Activated CD8-positive, alpha-beta T cell treated with anti-CD3 and anti-CD28 coated beads, Interleukin-2, amount 10 ng/mL, durations not matched to agents 7 days and 5 days (primary cell): ENCODE results near the gene PIK3R4. TPM values are rescaled to one million over a fixed set of nuclear protein-coding genes. Genes with fewer than 3 reads are reported as not detected.

ENCODE experiments used
- ATAC-seq: fragments of 150-1000 bp; cut with Tn5 transposase; one replicate; pipeline ENCODE4 v1.10.0; 2021; ENCODE audit warnings: moderate library complexity
- CTCF ChIA-PET: fragments of 350-600 bp; sonication (Branson Sonifier 250); formaldehyde crosslinking; loops from one replicate; lab custom pipeline; 2021; ENCODE audit warnings: antibody characterized with exemption; lab: Charles Lee
- POLR2A ChIA-PET: fragments of 350-600 bp; sonication (Branson Sonifier 250); formaldehyde crosslinking; loops from one replicate; lab custom pipeline; 2021; ENCODE audit warnings: antibody characterized with exemption; lab: Charles Lee
- DNase-seq: peaks from one replicate; pipeline ENCODE4 v3.0.0-alpha.2; 2020
- H3K27ac Mint-ChIP-seq: one replicate; pipeline ENCODE4 v1.8.0; 2021; ENCODE audit warnings: mild to moderate bottlenecking, mixed read lengths
- H3K27me3 Mint-ChIP-seq: one replicate; pipeline ENCODE4 v1.8.0; 2021; ENCODE audit warnings: low read depth, mixed read lengths
- H3K36me3 Mint-ChIP-seq: one replicate; pipeline ENCODE4 v1.8.0; 2021; ENCODE audit warnings: low read depth, mixed read lengths
- H3K4me1 Mint-ChIP-seq: one replicate; pipeline ENCODE4 v1.8.0; 2021; ENCODE audit warnings: low read depth, mixed read lengths
- H3K4me3 Mint-ChIP-seq: one replicate; pipeline ENCODE4 v1.8.0; 2021; ENCODE audit warnings: mild to moderate bottlenecking, mixed read lengths
- H3K9me3 Mint-ChIP-seq: one replicate; pipeline ENCODE4 v1.8.0; 2022; ENCODE audit warnings: mixed read lengths; ENCODE audit not compliant: insufficient read depth
- total RNA-seq, 2 experiments: library from RNA; stranded (reverse); gene quantifications; one replicate each; pipeline ENCODE4 v1.2.3, GENCODE V29; 2021

Gene PIK3R4
- 10 to 100 TPM; 24.1 to 24.6 TPM for total RNA-seq

- ChIA-PET CTCF (interaction anchor here (1.0 to 2.2 kb wide), 3 partner anchors 145 to 147 kb away, joined by 3 to 17 read pairs (median 6); partner anchors contain the start of gene ATP2C1), POLR2A (interaction anchor here (0.6 to 1.7 kb wide), 4 partner anchors 16 to 148 kb away, joined by 3 to 11 read pairs (median 4); partner anchors contain the start of gene ATP2C1)
- no peaks in the 10 kb centered on the region for H3K9me3 Mint-ChIP-seq
- peak within 1 kb of the TSS; percentile 91 for H3K4me3 Mint-ChIP-seq
- no peaks in the 10 kb centered on the region for H3K27me3 Mint-ChIP-seq
- H3K36me3 Mint-ChIP-seq = peaks cover 27% of the 10 kb centered on the region
- H3K4me1 Mint-ChIP-seq = peaks cover 38% of the 10 kb centered on the region
- DNase-seq (peak; percentile 98), ATAC-seq (peak; percentile 76)
- peak within 1 kb of the TSS; percentile 95 for H3K27ac Mint-ChIP-seq
These were observed at the start of gene PIK3R4 for GRCh38 chr3:130746246-130747039. Gene PIK3R4 (minus strand): TSS chr3:130746829. CDS start chr3:130745218, 1,611 bp downstream.

DNA sequence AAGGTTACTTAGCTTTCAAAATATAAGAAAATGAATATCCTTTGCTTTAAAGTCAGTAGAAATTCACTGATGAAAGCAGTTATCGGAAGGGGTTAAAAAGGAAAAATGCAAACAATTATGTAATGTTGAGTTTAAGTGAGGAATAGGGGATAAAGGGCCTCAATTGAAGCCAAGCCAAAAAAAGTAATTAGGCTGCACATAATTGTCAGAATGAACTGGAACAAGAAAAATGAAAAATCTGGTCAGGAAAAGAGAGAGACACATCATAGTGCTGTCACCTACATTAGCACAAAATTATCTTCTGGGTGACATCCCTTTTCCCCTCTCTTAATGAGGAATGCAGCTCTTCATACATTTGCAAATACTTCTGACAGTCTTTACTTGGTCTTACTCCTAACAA lies 48.8 kb upstream of the PIK3R4 start:
- Mint-ChIP-seq H3K27me3 (peaks cover 28% of the 10 kb centered on the region), H3K4me3 (no peak overlapping the region), H3K9me3 (no peaks in the 10 kb centered on the region), H3K4me1 (no peaks in the 10 kb centered on the region), H3K27ac (no peak overlapping the region), H3K36me3 (no peaks in the 10 kb centered on the region)
- no peak for ATAC-seq
- ChIA-PET CTCF (no interaction called here), POLR2A (no interaction called here)
- no peak for DNase-seq

DNA sequence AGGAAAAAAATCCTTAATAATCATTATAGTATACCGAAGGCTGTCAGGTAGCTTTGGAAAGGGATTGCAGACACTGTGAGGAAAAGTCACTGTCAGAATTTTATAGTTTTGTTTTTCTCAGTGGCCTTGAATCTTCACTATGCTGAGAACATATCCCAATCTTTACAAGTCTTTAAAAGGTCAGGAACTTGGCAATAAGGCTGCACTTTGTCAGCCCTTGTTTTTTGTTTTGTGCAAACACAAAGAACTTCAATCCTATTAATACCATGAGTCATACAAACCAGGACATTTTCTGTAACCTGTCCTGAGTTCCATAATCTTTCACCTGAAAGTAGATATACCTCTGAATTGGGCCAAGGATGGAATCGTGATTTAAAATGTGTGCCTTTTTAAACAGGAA lies 45.6 kb upstream of the PIK3R4 start:
- Mint-ChIP-seq H3K9me3 (no peaks in the 10 kb centered on the region), H3K4me1 (no peaks in the 10 kb centered on the region), H3K36me3 (no peaks in the 10 kb centered on the region), H3K27me3 (peaks cover 25% of the 10 kb centered on the region), H3K4me3 (no peak overlapping the region), H3K27ac (no peak overlapping the region)
- POLR2A ChIA-PET = no interaction called here
- no peak for DNase-seq
- no peak for ATAC-seq
- CTCF ChIA-PET = interaction anchor here (1.0 kb wide), 1 partner anchor 32 kb away, joined by 3 read pairs; no protein-coding TSS in a partner anchor

DNA sequence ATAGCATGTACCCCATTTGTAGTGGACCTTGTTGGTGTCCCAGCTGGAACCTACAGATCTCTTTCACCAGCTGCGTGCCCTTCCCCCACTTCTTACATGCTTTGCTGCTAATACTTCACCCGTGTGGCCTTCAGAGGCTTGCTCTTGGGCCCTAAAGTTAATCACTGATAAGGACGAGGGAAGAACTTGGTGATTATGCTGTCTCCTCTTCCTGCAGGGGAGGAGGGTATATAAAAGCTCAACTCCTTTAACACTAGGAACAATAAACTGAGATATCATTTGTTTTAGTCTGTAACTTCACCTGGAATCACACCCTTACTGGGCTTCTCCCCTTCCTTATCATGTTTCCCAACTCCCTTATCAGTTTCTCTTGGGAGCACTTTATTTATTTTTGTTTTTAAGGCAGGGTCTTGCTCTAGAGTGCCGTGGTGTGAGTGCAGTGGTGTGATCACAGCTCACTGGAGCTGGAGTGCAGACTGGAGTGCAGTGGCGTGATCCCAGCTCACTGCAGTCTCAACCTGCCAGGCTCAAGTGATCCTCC lies 43.2 kb upstream of the PIK3R4 start:
- Mint-ChIP-seq H3K27me3 (peaks cover 22% of the 10 kb centered on the region), H3K36me3 (no peaks in the 10 kb centered on the region), H3K27ac (no peak overlapping the region), H3K4me1 (no peaks in the 10 kb centered on the region), H3K9me3 (no peaks in the 10 kb centered on the region), H3K4me3 (no peak overlapping the region)
- ChIA-PET POLR2A (no interaction called here), CTCF (no interaction called here)
- ATAC-seq (no peak), DNase-seq (no peak)

- Mint-ChIP-seq H3K9me3 (no peaks in the 10 kb centered on the region), H3K4me1 (no peaks in the 10 kb centered on the region), H3K27me3 (peaks cover 14% of the 10 kb centered on the region), H3K36me3 (no peaks in the 10 kb centered on the region), H3K27ac (no peak overlapping the region), H3K4me3 (no peak overlapping the region)
- CTCF ChIA-PET = no interaction called here
- POLR2A ChIA-PET = interaction anchor here (0.6 kb wide), 1 partner anchor 93 kb away, joined by 3 read pairs; no protein-coding TSS in a partner anchor
- DNase-seq (no peak), ATAC-seq (no peak)
These were observed 40.9 kb upstream of the PIK3R4 start for GRCh38 chr3:130787422-130788068.

GRCh38 chr3:130786306-130786705 lies 39.7 kb upstream of the PIK3R4 start:
- H3K27ac Mint-ChIP-seq = no peak overlapping the region

DNA sequence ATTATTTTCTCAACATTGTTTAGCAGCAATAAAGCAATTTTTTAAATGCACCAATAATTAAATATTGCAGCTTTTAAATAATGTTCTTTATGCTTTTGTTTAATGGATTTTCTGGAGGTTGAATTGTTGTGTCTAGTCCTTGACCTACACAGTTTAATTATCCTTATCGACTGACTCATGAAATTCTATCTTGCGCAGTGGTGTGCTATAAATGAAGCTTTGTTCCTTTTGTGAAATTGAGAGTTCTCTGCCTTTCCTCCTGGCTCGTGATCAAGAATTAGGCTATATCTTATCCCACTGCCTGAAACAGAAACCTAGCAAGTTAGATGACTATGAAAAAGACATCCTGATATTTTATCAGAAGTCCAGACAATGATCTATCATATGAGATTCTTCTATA lies 37.0 kb upstream of the PIK3R4 start:
- CTCF ChIA-PET = interaction anchor here (1.9 kb wide), 1 partner anchor 23 kb away, joined by 5 read pairs; no protein-coding TSS in a partner anchor
- no peak for ATAC-seq
- POLR2A ChIA-PET = no interaction called here
- Mint-ChIP-seq H3K36me3 (no peaks in the 10 kb centered on the region), H3K4me3 (no peak overlapping the region), H3K27ac (no peak overlapping the region), H3K9me3 (no peaks in the 10 kb centered on the region), H3K27me3 (peaks cover 14% of the 10 kb centered on the region), H3K4me1 (no peaks in the 10 kb centered on the region)
- DNase-seq = no peak

More at GRCh38 chr3:130786306-130786705, 39.7 kb upstream of the PIK3R4 start:
- no peaks in the 10 kb centered on the region for H3K9me3 Mint-ChIP-seq
- POLR2A ChIA-PET = no interaction called here
- DNase-seq (no peak), ATAC-seq (no peak)
- no peaks in the 10 kb centered on the region for H3K4me1 Mint-ChIP-seq
- no peaks in the 10 kb centered on the region for H3K36me3 Mint-ChIP-seq
- H3K27me3 Mint-ChIP-seq = peaks cover 11% of the 10 kb centered on the region
- no peak overlapping the region for H3K4me3 Mint-ChIP-seq
- CTCF ChIA-PET = no interaction called here

GRCh38 chr3:130779486-130779885 lies 32.9 kb upstream of the PIK3R4 start:
- CTCF ChIA-PET = no interaction called here
- H3K27me3 Mint-ChIP-seq = peaks cover 21% of the 10 kb centered on the region
- no peaks in the 10 kb centered on the region for H3K36me3 Mint-ChIP-seq
- ATAC-seq (no peak), DNase-seq (no peak)
- H3K27ac Mint-ChIP-seq = no peak overlapping the region
- H3K9me3 Mint-ChIP-seq = no peaks in the 10 kb centered on the region
- POLR2A ChIA-PET = no interaction called here
- H3K4me1 Mint-ChIP-seq = no peaks in the 10 kb centered on the region
- no peak overlapping the region for H3K4me3 Mint-ChIP-seq

GRCh38 chr3:130779031-130779430 lies 32.4 kb upstream of the PIK3R4 start:
- no peaks in the 10 kb centered on the region for H3K4me1 Mint-ChIP-seq
- H3K36me3 Mint-ChIP-seq = no peaks in the 10 kb centered on the region
- H3K27me3 Mint-ChIP-seq = peaks cover 22% of the 10 kb centered on the region
- DNase-seq (no peak), ATAC-seq (no peak)
- ChIA-PET CTCF (no interaction called here), POLR2A (no interaction called here)
- no peak overlapping the region for H3K27ac Mint-ChIP-seq
- H3K4me3 Mint-ChIP-seq = no peak overlapping the region
- H3K9me3 Mint-ChIP-seq = no peaks in the 10 kb centered on the region

GRCh38 chr3:130773366-130773765 lies 26.7 kb upstream of the PIK3R4 start:
- DNase-seq (no peak), ATAC-seq (no peak)
- ChIA-PET POLR2A (no interaction called here), CTCF (interaction anchor here (1.4 kb wide), 1 partner anchor 13 kb away, joined by 4 read pairs; no protein-coding TSS in a partner anchor)
- Mint-ChIP-seq H3K4me1 (no peaks in the 10 kb centered on the region), H3K27ac (no peak overlapping the region), H3K4me3 (no peak overlapping the region), H3K36me3 (no peaks in the 10 kb centered on the region), H3K9me3 (no peaks in the 10 kb centered on the region), H3K27me3 (peaks cover 23% of the 10 kb centered on the region)

GRCh38 chr3:130772129-130772528 lies 25.5 kb upstream of the PIK3R4 start:
- H3K9me3 Mint-ChIP-seq = no peaks in the 10 kb centered on the region
- ChIA-PET CTCF (interaction anchor here (1.4 kb wide), 1 partner anchor 12 kb away, joined by 4 read pairs; no protein-coding TSS in a partner anchor), POLR2A (no interaction called here)
- peaks cover 28% of the 10 kb centered on the region for H3K27me3 Mint-ChIP-seq
- ATAC-seq (no peak), DNase-seq (no peak)
- no peak overlapping the region for H3K4me3 Mint-ChIP-seq
- no peak overlapping the region for H3K27ac Mint-ChIP-seq
- no peaks in the 10 kb centered on the region for H3K36me3 Mint-ChIP-seq
- H3K4me1 Mint-ChIP-seq = no peaks in the 10 kb centered on the region

GRCh38 chr3:130770644-130771043 lies 24.0 kb upstream of the PIK3R4 start:
- POLR2A ChIA-PET = no interaction called here
- CTCF ChIA-PET = no interaction called here

More at GRCh38 chr3:130770644-130771043, 24.0 kb upstream of the PIK3R4 start:
- Mint-ChIP-seq H3K27me3 (peaks cover 34% of the 10 kb centered on the region), H3K27ac (no peak overlapping the region), H3K4me3 (no peak overlapping the region), H3K4me1 (no peaks in the 10 kb centered on the region), H3K9me3 (no peaks in the 10 kb centered on the region), H3K36me3 (no peaks in the 10 kb centered on the region)
- no peak for DNase-seq
- ATAC-seq = no peak
